CD14-positive monocyte (primary cell): ENCODE data around the gene ATXN2. TPM values are rescaled to one million over a fixed set of nuclear protein-coding genes. Genes with fewer than 3 reads are reported as not detected.
A peak's percentile ranks its signal among the peaks of the same experiment; 100 is the strongest.

Source experiments
- DNase-seq, 3 donors: peaks; one replicate each; pipeline ENCODE4 v3.0.0-alpha.2; 2011 to 2022
- H2AFZ ChIP-seq: 2 replicates; pipeline ENCODE4 v1.6.0; 2012; ENCODE audit warnings: mild to moderate bottlenecking, low read depth, low read length, inconsistent platforms; ENCODE audit not compliant: insufficient read depth, poor library complexity, severe bottlenecking
- H3K27ac ChIP-seq, 2 donors: 1 replicate in 1 of 2; 2 replicates in 1 of 2; pipeline ENCODE4 v1.5.1; 2012 to 2013; ENCODE audit warnings: low read length in 2 of 2, control low read depth in 1 of 2, inconsistent platforms in 1 of 2, low read depth in 1 of 2, mild to moderate bottlenecking in 1 of 2
- H3K27me3 ChIP-seq, 2 donors: one replicate each; pipeline versions ENCODE4 v1.6.0 to v1.6.1; 2011 to 2013; ENCODE audit warnings: low read length in 2 of 2; ENCODE audit not compliant: control insufficient read depth in 2 of 2, insufficient read depth in 2 of 2
- H3K36me3 ChIP-seq, 2 donors: replicated peaks in 1 of 2; 1 replicate in 1 of 2; 2 replicates in 1 of 2; pipeline versions ENCODE4 v1.5.1 to v1.6.1; 2012 to 2013; ENCODE audit warnings: low read length in 2 of 2, control low read depth in 1 of 2, inconsistent platforms in 1 of 2, mild to moderate bottlenecking in 1 of 2; ENCODE audit not compliant: insufficient read depth in 2 of 2, control insufficient read depth in 1 of 2
- H3K4me1 ChIP-seq, 2 donors: 1 replicate in 1 of 2; 2 replicates in 1 of 2; pipeline versions ENCODE4 v1.5.1 to v1.6.1; 2012 to 2013; ENCODE audit warnings: low read length in 2 of 2, control low read depth in 1 of 2, inconsistent platforms in 1 of 2, mild to moderate bottlenecking in 1 of 2, moderate library complexity in 1 of 2; ENCODE audit not compliant: insufficient read depth in 2 of 2, control insufficient read depth in 1 of 2
- H3K4me2 ChIP-seq: replicated peaks from 2 replicates; pipeline ENCODE3; 2012; ENCODE audit warnings: low read length, moderate library complexity, mild to moderate bottlenecking; ENCODE audit not compliant: poor library complexity, severe bottlenecking; ENCODE audit errors: extremely low read depth
- H3K4me3 ChIP-seq, 3 experiments: fragments of 200-600 bp in 1 of 3; sonication (generic) in 1 of 3; replicated peaks in 1 of 3; 1 replicate in 2 of 3; 2 replicates in 1 of 3; pipeline ENCODE4 v1.5.1; 2011 to 2013; ENCODE audit warnings: low read length in 3 of 3, mild to moderate bottlenecking in 3 of 3, control low read depth in 2 of 3, low read depth in 2 of 3, inconsistent platforms in 1 of 3, moderate library complexity in 1 of 3
- H3K79me2 ChIP-seq: 2 replicates; pipeline ENCODE4 v1.6.0; 2012; ENCODE audit warnings: mild to moderate bottlenecking, control low read depth, inconsistent platforms, low read length, moderate library complexity; ENCODE audit not compliant: insufficient read depth
- H3K9ac ChIP-seq: 2 replicates; pipeline ENCODE4 v1.6.0; 2017; ENCODE audit warnings: low read length, mild to moderate bottlenecking; ENCODE audit not compliant: insufficient read depth, poor library complexity, severe bottlenecking
- H3K9me3 ChIP-seq, 2 donors: replicated peaks in 1 of 2; 1 replicate in 1 of 2; 2 replicates in 1 of 2; pipeline versions ENCODE4 v1.5.1 to v1.6.1; 2012 to 2013; ENCODE audit warnings: low read length in 2 of 2, control low read depth in 1 of 2; ENCODE audit not compliant: control insufficient read depth in 1 of 2, insufficient read depth in 1 of 2
- H4K20me1 ChIP-seq: 2 replicates; pipeline ENCODE4 v1.6.0; 2012; ENCODE audit warnings: mild to moderate bottlenecking, low read length, control low read depth, moderate library complexity; ENCODE audit not compliant: insufficient read depth
- H3K27ac Mint-ChIP-seq, 7 donors: one replicate each; pipeline ENCODE4 v1.8.0; 2020; ENCODE audit warnings: mild to moderate bottlenecking in 7 of 7, mixed read lengths in 7 of 7, moderate library complexity in 6 of 7, inconsistent platforms in 2 of 7
- H3K27me3 Mint-ChIP-seq, 3 donors: one replicate each; pipeline ENCODE4 v1.8.0; 2021 to 2022; ENCODE audit warnings: low read depth in 3 of 3, mild to moderate bottlenecking in 3 of 3, mixed read lengths in 3 of 3, moderate library complexity in 3 of 3, inconsistent platforms in 1 of 3
- H3K36me3 Mint-ChIP-seq, 2 donors: one replicate each; pipeline ENCODE4 v1.8.0; 2020; ENCODE audit warnings: mixed read lengths in 2 of 2, inconsistent platforms in 1 of 2, mild to moderate bottlenecking in 1 of 2
- H3K4me1 Mint-ChIP-seq: one replicate; pipeline ENCODE4 v1.8.0; 2020; ENCODE audit warnings: mild to moderate bottlenecking, mixed read lengths
- H3K4me3 Mint-ChIP-seq, 2 donors: one replicate each; pipeline ENCODE4 v1.8.0; 2020; ENCODE audit warnings: mild to moderate bottlenecking in 2 of 2, mixed read lengths in 2 of 2, moderate library complexity in 1 of 2
- H3K9me3 Mint-ChIP-seq, 7 donors: one replicate each; pipeline ENCODE4 v1.8.0; 2020 to 2022; ENCODE audit warnings: mixed read lengths in 7 of 7, mild to moderate bottlenecking in 6 of 7, moderate library complexity in 6 of 7, inconsistent platforms in 2 of 7
- WGBS: methylation state at CpG from one replicate; pipeline ENCODE4 v1.1.5; 2013; ENCODE audit warnings: missing lambda C conversion rate; ENCODE audit not compliant: insufficient coverage; 5-methylcytosine and 5-hydroxymethylcytosine counted together
- intact Hi-C, 2 donors: fragments of 100-400 bp; cut with micrococcal nuclease; formaldehyde crosslinking; loops; one replicate each; pipeline versions ENCODE4 v1.15.0 to v1.15.1; 2023
- polyA plus RNA-seq, 3 donors: library from polyadenylated mRNA; depleted of rRNA in 1 of 3; unstranded in 2 of 3; stranded (reverse) in 1 of 3; fragments of 300-500 nt in 2 of 3; fragments of >200 nt in 1 of 3; fragmentation: Illumina TruSeq in 2 of 3; gene quantifications; 1 replicate in 2 of 3; 2 replicates in 1 of 3; pipeline ENCODE4 v1.2.3, GENCODE V29; 2012 to 2021
- TF ChIP-seq, protein P1 (sequence below): fragments of 200-600 bp; IDR thresholded peaks from one replicate; pipeline ENCODE4 v1.8.0; 2022; ENCODE audit warnings: antibody characterized with exemption, mild to moderate bottlenecking

Gene ATXN2
- polyA plus RNA-seq, 3 donors = 4.3 to 28.8 (median 11.9) TPM

- Mint-ChIP-seq H3K4me3 (peak overlapping the region; percentile 66 to 76), H3K27ac (peak overlapping the region; percentile 88 to 95 (median 92)), H3K9me3 (no peaks in the 10 kb centered on the region), H3K27me3 (peaks cover 0 to 5% (median 2%) of the 10 kb centered on the region in 3 donors), H3K36me3 (peaks cover 45 to 60% of the 10 kb centered on the region in 2 donors), H3K4me1 (peaks cover 99% of the 10 kb centered on the region)
- Histone ChIP-seq H2AFZ (no peak overlapping the region), H3K36me3 (peaks cover 0 to 1% of the 10 kb centered on the region in 2 donors), H3K79me2 (peaks cover 100% of the 10 kb centered on the region), H3K27me3 (no peaks in the 10 kb centered on the region), H3K9ac (peak overlapping the region; percentile 28), H3K4me1 (peaks cover 100% of the 10 kb centered on the region in 2 donors), H4K20me1 (peaks cover 100% of the 10 kb centered on the region), H3K9me3 (no peaks in the 10 kb centered on the region), H3K4me3 (peak overlapping the region in 1 of 3 experiments; percentile 62), H3K4me2 (peak overlapping the region; percentile 73), H3K27ac (peak overlapping the region; percentile 87 to 90)
- intact Hi-C loops = no loop called here
- peak; percentile 38 to 72 (median 48) for DNase-seq
- TF ChIP-seq, protein P1, sequence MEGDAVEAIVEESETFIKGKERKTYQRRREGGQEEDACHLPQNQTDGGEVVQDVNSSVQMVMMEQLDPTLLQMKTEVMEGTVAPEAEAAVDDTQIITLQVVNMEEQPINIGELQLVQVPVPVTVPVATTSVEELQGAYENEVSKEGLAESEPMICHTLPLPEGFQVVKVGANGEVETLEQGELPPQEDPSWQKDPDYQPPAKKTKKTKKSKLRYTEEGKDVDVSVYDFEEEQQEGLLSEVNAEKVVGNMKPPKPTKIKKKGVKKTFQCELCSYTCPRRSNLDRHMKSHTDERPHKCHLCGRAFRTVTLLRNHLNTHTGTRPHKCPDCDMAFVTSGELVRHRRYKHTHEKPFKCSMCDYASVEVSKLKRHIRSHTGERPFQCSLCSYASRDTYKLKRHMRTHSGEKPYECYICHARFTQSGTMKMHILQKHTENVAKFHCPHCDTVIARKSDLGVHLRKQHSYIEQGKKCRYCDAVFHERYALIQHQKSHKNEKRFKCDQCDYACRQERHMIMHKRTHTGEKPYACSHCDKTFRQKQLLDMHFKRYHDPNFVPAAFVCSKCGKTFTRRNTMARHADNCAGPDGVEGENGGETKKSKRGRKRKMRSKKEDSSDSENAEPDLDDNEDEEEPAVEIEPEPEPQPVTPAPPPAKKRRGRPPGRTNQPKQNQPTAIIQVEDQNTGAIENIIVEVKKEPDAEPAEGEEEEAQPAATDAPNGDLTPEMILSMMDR = no peak
- 3% methylated on average over 11 of the region's 18 CpGs for WGBS
Measured at GRCh38 chr12:111434680-111435338, 164.3 kb downstream of the ATXN2 start.

GRCh38 chr12:111434049-111434448 is 165.1 kb downstream of the ATXN2 start:
- H3K79me2 ChIP-seq = peaks cover 100% of the 10 kb centered on the region
- no peak overlapping the region for H2AFZ ChIP-seq
- no peak for DNase-seq
- H3K4me1 ChIP-seq = peaks cover 100% of the 10 kb centered on the region in 2 donors
- peaks cover 47 to 55% of the 10 kb centered on the region in 2 donors for H3K36me3 Mint-ChIP-seq
- peaks cover 99% of the 10 kb centered on the region for H3K4me1 Mint-ChIP-seq
- H3K4me3 Mint-ChIP-seq = peak overlapping the region; percentile 66 to 76
- H3K27ac Mint-ChIP-seq = peak overlapping the region in 6 of 7 donors; percentile 88 to 95 (median 92)
- H4K20me1 ChIP-seq = peaks cover 100% of the 10 kb centered on the region
- peak overlapping the region; percentile 73 for H3K4me2 ChIP-seq
- no peaks in the 10 kb centered on the region for H3K9me3 ChIP-seq
- H3K27me3 Mint-ChIP-seq = peaks cover 0 to 5% (median 2%) of the 10 kb centered on the region in 3 donors
- no peaks in the 10 kb centered on the region for H3K27me3 ChIP-seq
- intact Hi-C loops = no loop called here
- no peaks in the 10 kb centered on the region for H3K36me3 ChIP-seq
- peak overlapping the region in 1 of 3 experiments; percentile 62 for H3K4me3 ChIP-seq
- 55% methylated on average over 3 of the region's 3 CpGs for WGBS
- peak overlapping the region in 1 of 2 donors; percentile 90 for H3K27ac ChIP-seq
- no peak overlapping the region for H3K9ac ChIP-seq
- H3K9me3 Mint-ChIP-seq = no peaks in the 10 kb centered on the region
- TF ChIP-seq, protein P1 = no peak
